Thyroid gland (tissue), 4 donors: Measurements from ENCODE around the gene SLC30A7. TPM values are rescaled to one million over a fixed set of nuclear protein-coding genes. Genes with fewer than 3 reads are reported as not detected.

ENCODE experiments used
- DNase-seq, 2 donors: peaks; one replicate each; pipeline ENCODE4 v3.0.0-alpha.2; 2019
- H3K27ac ChIP-seq, 3 donors: fragments of 200-600 bp; sonication (generic); 1 replicate in 2 of 3; 2 replicates in 1 of 3; pipeline ENCODE4 v1.5.1; 2016 to 2019; ENCODE audit warnings: mild to moderate bottlenecking in 1 of 3, moderate library complexity in 1 of 3
- H3K27me3 ChIP-seq: fragments of 200-600 bp; sonication (generic); one replicate; pipeline ENCODE4 v1.5.1; 2019
- H3K36me3 ChIP-seq, 2 donors: fragments of 200-600 bp; sonication (generic); one replicate each; pipeline ENCODE4 v1.5.1; 2016 to 2019
- H3K4me1 ChIP-seq, 2 donors: fragments of 200-600 bp; sonication (generic); one replicate each; pipeline ENCODE4 v1.5.1; 2017 to 2019
- H3K4me3 ChIP-seq, 3 donors: fragments of 200-600 bp; sonication (generic); replicated peaks in 1 of 3; 1 replicate in 2 of 3; 2 replicates in 1 of 3; pipeline ENCODE4 v1.5.1; 2016; ENCODE audit warnings: mild to moderate bottlenecking in 1 of 3
- H3K9me3 ChIP-seq: fragments of 200-600 bp; sonication (generic); one replicate; pipeline ENCODE4 v1.5.1; 2017
- CTCF ChIP-seq, 6 experiments: fragments of 200-600 bp in 3 of 6; fragments of 450-650 bp in 3 of 6; sonication (generic) in 3 of 6; IDR thresholded peaks; one replicate each; pipeline ENCODE4 v1.5.1; 2016 to 2019; ENCODE audit warnings: antibody characterized with exemption in 6 of 6, mild to moderate bottlenecking in 2 of 6, inconsistent platforms in 1 of 6, moderate library complexity in 1 of 6
- POLR2A ChIP-seq, 2 donors: fragments of 450-650 bp; IDR thresholded peaks; one replicate each; pipeline ENCODE4 v1.6.1; 2017; ENCODE audit warnings: antibody characterized with exemption in 2 of 2, mild to moderate bottlenecking in 2 of 2, moderate library complexity in 1 of 2
- WGBS, 2 donors: methylation state at CpG; one replicate each; pipeline ENCODE4 v1.1.5; 2017; 5-methylcytosine and 5-hydroxymethylcytosine counted together
- intact Hi-C: fragments of 100-400 bp; cut with DNase I; formaldehyde crosslinking; loops from one replicate; pipeline ENCODE4 v1.15.1; 2023
- total RNA-seq, 4 donors: library from RNA; depleted of rRNA; stranded (reverse); fragments of >200 nt; gene quantifications; one replicate each; pipeline ENCODE4 v1.2.3, GENCODE V29; 2016

Gene SLC30A7
- total RNA-seq, 4 donors from 2014 or later: 32.4 to 39.7 (median 36.1) TPM

GRCh38 chr1:100860397-100860991, 35.4 kb upstream of the SLC30A7 start:
- Histone ChIP-seq H3K4me3 (no peak overlapping the region), H3K36me3 (no peaks in the 10 kb centered on the region), H3K4me1 (no peaks in the 10 kb centered on the region), H3K9me3 (no peaks in the 10 kb centered on the region), H3K27me3 (no peaks in the 10 kb centered on the region), H3K27ac (no peak overlapping the region)
- intact Hi-C loops: loop anchor here (10.0 kb wide), 3 partner anchors 256 to 1056 kb away; no protein-coding TSS in a partner anchor
- no peak for DNase-seq
- TF ChIP-seq POLR2A (IDR thresholded peaks at IDR 0.05): no peak
- no peak for TF ChIP-seq CTCF (IDR thresholded peaks at IDR 0.05)
- 55 to 61% methylated on average over 3 of the region's 3 CpGs for WGBS, 2 donors

GRCh38 chr1:100861379-100861778, 34.5 kb upstream of the SLC30A7 start:
- Histone ChIP-seq H3K27me3 (no peaks in the 10 kb centered on the region), H3K27ac (no peak overlapping the region), H3K4me1 (no peaks in the 10 kb centered on the region), H3K4me3 (no peak overlapping the region), H3K9me3 (no peaks in the 10 kb centered on the region), H3K36me3 (no peaks in the 10 kb centered on the region)
- no peak for DNase-seq
- intact Hi-C loops: loop anchor here (10.0 kb wide), 3 partner anchors 257 to 1057 kb away; no protein-coding TSS in a partner anchor
- 87 to 90% methylated on average over 1 of the region's 1 CpG for WGBS, 2 donors
- no peak for TF ChIP-seq CTCF (IDR thresholded peaks at IDR 0.05)
- TF ChIP-seq POLR2A (IDR thresholded peaks at IDR 0.05): no peak

GRCh38 chr1:100862591-100862990, 33.3 kb upstream of the SLC30A7 start:
- no peaks in the 10 kb centered on the region for H3K4me1 ChIP-seq
- no peaks in the 10 kb centered on the region for H3K27me3 ChIP-seq
- no peak for DNase-seq
- H3K4me3 ChIP-seq: no peak overlapping the region
- no peak overlapping the region for H3K27ac ChIP-seq
- TF ChIP-seq CTCF (IDR thresholded peaks at IDR 0.05): no peak
- no peak for TF ChIP-seq POLR2A (IDR thresholded peaks at IDR 0.05)
- 85 to 88% methylated on average over 2 of the region's 2 CpGs for WGBS, 2 donors
- no peaks in the 10 kb centered on the region for H3K9me3 ChIP-seq
- H3K36me3 ChIP-seq: no peaks in the 10 kb centered on the region
- intact Hi-C loops: loop anchor here (10.0 kb wide), 3 partner anchors 258 to 1058 kb away; no protein-coding TSS in a partner anchor

GRCh38 chr1:100866041-100866900, 29.6 kb upstream of the SLC30A7 start:
- no peaks in the 10 kb centered on the region for H3K36me3 ChIP-seq
- H3K4me1 ChIP-seq: no peaks in the 10 kb centered on the region
- H3K27me3 ChIP-seq: no peaks in the 10 kb centered on the region
- no peak overlapping the region for H3K4me3 ChIP-seq
- no peaks in the 10 kb centered on the region for H3K9me3 ChIP-seq
- WGBS, 2 donors: 36 to 38% methylated on average over 5 of the region's 5 CpGs
- TF ChIP-seq CTCF (IDR thresholded peaks at IDR 0.05) (peak in 4 of 6 experiments; percentile 5 to 42 (median 29)), POLR2A (IDR thresholded peaks at IDR 0.05) (no peak)
- intact Hi-C loops: loop anchor here (10.0 kb wide), 3 partner anchors 261 to 1061 kb away; no protein-coding TSS in a partner anchor
- H3K27ac ChIP-seq: no peak overlapping the region
- no peak for DNase-seq

GRCh38 chr1:100866901-100867206, 29.0 kb upstream of the SLC30A7 start:
- H3K27me3 ChIP-seq: no peaks in the 10 kb centered on the region
- no peak for DNase-seq
- no peaks in the 10 kb centered on the region for H3K4me1 ChIP-seq
- intact Hi-C loops: loop anchor here (10.0 kb wide), 3 partner anchors 262 to 1062 kb away; no protein-coding TSS in a partner anchor
- H3K36me3 ChIP-seq: no peaks in the 10 kb centered on the region
- WGBS, 2 donors: 75% methylated on average over 2 of the region's 2 CpGs
- H3K4me3 ChIP-seq: no peak overlapping the region
- H3K27ac ChIP-seq: no peak overlapping the region
- no peak for TF ChIP-seq CTCF (IDR thresholded peaks at IDR 0.05)
- no peak for TF ChIP-seq POLR2A (IDR thresholded peaks at IDR 0.05)
- no peaks in the 10 kb centered on the region for H3K9me3 ChIP-seq
